SK-N-SH treated with all-trans-retinoic acid at 6 μM for 48 hours (cell line): ENCODE results near the gene RAET1G.

ENCODE experiments used
- ATAC-seq: fragments of 200-7000 bp; cut with Tn5 transposase; 3 replicates; pipeline ENCODE4 v1.9.1; 2020; ENCODE audit warnings: mild to moderate bottlenecking, moderate library complexity
- ARNTL ChIP-seq: fragments of 450-650 bp; formaldehyde crosslinking; IDR thresholded peaks from 2 replicates; pipeline ENCODE4 v1.5.0; 2020; ENCODE audit warnings: low read depth, mild to moderate bottlenecking, moderate library complexity, borderline replicate concordance
- BACH2 ChIP-seq: fragments of 250-450 bp; sonication (Bioruptor Pico); IDR thresholded peaks from 2 replicates; pipeline ENCODE4 v1.9.0; 2021; ENCODE audit warnings: mild to moderate bottlenecking, borderline replicate concordance
- CSDC2 ChIP-seq: fragments of 250-450 bp; sonication (Bioruptor Pico); IDR thresholded peaks from 2 replicates; pipeline ENCODE4 v1.5.0; 2020; ENCODE audit warnings: mild to moderate bottlenecking, moderate library complexity
- ESRRG ChIP-seq: fragments of 250-450 bp; sonication (Bioruptor Pico); IDR thresholded peaks from 2 replicates; pipeline ENCODE4 v1.6.1; 2021; ENCODE audit warnings: mild to moderate bottlenecking
- GLIS3 ChIP-seq: fragments of 250-450 bp; sonication (Bioruptor Pico); IDR thresholded peaks from 2 replicates; pipeline ENCODE4 v1.5.0; 2020; ENCODE audit warnings: mild to moderate bottlenecking, moderate library complexity
- ISL1 ChIP-seq: fragments of 250-450 bp; sonication (Bioruptor Pico); IDR thresholded peaks from 2 replicates; pipeline ENCODE4 v2.1.2; 2022; ENCODE audit warnings: mild to moderate bottlenecking, moderate library complexity
- OSR1 ChIP-seq: fragments of 250-450 bp; sonication (Bioruptor Pico); IDR thresholded peaks from 2 replicates; pipeline ENCODE4 v1.8.0; 2022; ENCODE audit warnings: moderate library complexity, mild to moderate bottlenecking, inconsistent platforms
- PATZ1 ChIP-seq: fragments of 250-450 bp; sonication (Bioruptor Pico); IDR thresholded peaks from 2 replicates; pipeline ENCODE4 v1.8.0; 2020; ENCODE audit warnings: mild to moderate bottlenecking, moderate library complexity, borderline replicate concordance
- POU6F1 ChIP-seq: fragments of 250-450 bp; sonication (Bioruptor Pico); IDR thresholded peaks from 2 replicates; pipeline ENCODE4 v1.8.0; 2021; ENCODE audit warnings: low read depth, mild to moderate bottlenecking, moderate library complexity, borderline replicate concordance
- PPARA ChIP-seq: fragments of 250-450 bp; sonication (Bioruptor Pico); IDR thresholded peaks from 2 replicates; pipeline ENCODE4 v1.5.0; 2020; ENCODE audit warnings: mild to moderate bottlenecking, borderline replicate concordance
- RARB ChIP-seq: fragments of 250-450 bp; sonication (Bioruptor Pico); IDR thresholded peaks from 2 replicates; pipeline ENCODE4 v1.8.0; 2021; ENCODE audit warnings: mild to moderate bottlenecking, moderate library complexity
- SNAI2 ChIP-seq: fragments of 250-450 bp; sonication (Bioruptor Pico); IDR thresholded peaks from 2 replicates; pipeline ENCODE4 v1.5.0; 2020; ENCODE audit warnings: mild to moderate bottlenecking, moderate library complexity
- TCF4 ChIP-seq: fragments of 250-450 bp; sonication (Bioruptor Pico); IDR thresholded peaks from 2 replicates; pipeline ENCODE4 v1.8.0; 2021; ENCODE audit warnings: mild to moderate bottlenecking, moderate library complexity, borderline replicate concordance
- TOX ChIP-seq: fragments of 250-450 bp; sonication (Bioruptor Pico); IDR thresholded peaks from 2 replicates; pipeline ENCODE4 v1.8.0; 2021; ENCODE audit warnings: mild to moderate bottlenecking, moderate library complexity, borderline replicate concordance
- ZC3H10 ChIP-seq: fragments of 250-450 bp; sonication (Bioruptor Pico); IDR thresholded peaks from 2 replicates; pipeline ENCODE4 v1.5.1; 2021; ENCODE audit warnings: mild to moderate bottlenecking, moderate library complexity
- ZFP3 ChIP-seq: fragments of 250-450 bp; sonication (Bioruptor Pico); IDR thresholded peaks from 2 replicates; pipeline ENCODE4 v1.5.0; 2020; ENCODE audit warnings: mild to moderate bottlenecking, moderate library complexity
- ZFP30 ChIP-seq: fragments of 450-650 bp; formaldehyde crosslinking; IDR thresholded peaks from 2 replicates; pipeline ENCODE4 v1.5.0; 2022; ENCODE audit warnings: mild to moderate bottlenecking, moderate library complexity
- ZNF565 ChIP-seq: fragments of 450-650 bp; formaldehyde crosslinking; conservative IDR thresholded peaks from 2 replicates; pipeline ENCODE4 v1.5.0; 2020; ENCODE audit warnings: low read depth, mild to moderate bottlenecking, moderate library complexity
- ZNF8 ChIP-seq: fragments of 450-650 bp; formaldehyde crosslinking; IDR thresholded peaks from 2 replicates; pipeline ENCODE4 v1.5.0; 2020; ENCODE audit warnings: mild to moderate bottlenecking, moderate library complexity
- TF ChIP-seq, protein P1 (sequence below): fragments of 250-450 bp; sonication (Bioruptor Pico); IDR thresholded peaks from 2 replicates; pipeline ENCODE4 v1.5.1; 2020; ENCODE audit warnings: low read depth, mild to moderate bottlenecking, moderate library complexity
- TF ChIP-seq, protein P2 (sequence below): fragments of 250-450 bp; sonication (Bioruptor Pico); IDR thresholded peaks from 2 replicates; pipeline ENCODE4 v1.5.1; 2021; ENCODE audit warnings: mild to moderate bottlenecking, moderate library complexity
- TF ChIP-seq, protein P3 (sequence below): fragments of 250-450 bp; sonication (Bioruptor Pico); IDR thresholded peaks from 2 replicates; pipeline ENCODE4 v1.5.0; 2020; ENCODE audit warnings: mild to moderate bottlenecking, moderate library complexity

RAET1G gene

DNA sequence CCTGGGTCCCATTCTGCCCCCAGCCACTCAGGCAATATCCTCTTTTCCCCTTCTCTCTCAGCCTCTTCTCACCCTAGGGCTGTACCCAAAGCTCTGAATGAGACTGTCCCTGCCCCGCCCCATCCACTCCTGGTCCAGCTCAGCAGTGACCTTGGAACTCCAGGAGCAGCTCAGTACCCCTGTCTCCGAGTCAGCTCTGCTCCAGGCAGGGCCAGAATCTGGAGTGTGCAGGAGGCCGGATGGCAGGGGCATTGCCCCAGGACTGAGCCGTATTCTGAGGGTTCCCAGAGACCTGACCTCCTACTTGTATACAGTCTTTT, 2.0 kb upstream of the RAET1G start:
- no peak for TF ChIP-seq ZFP3 (CRISPR knock-in tag)
- TF ChIP-seq ZNF8 (CRISPR knock-in tag): no peak
- TF ChIP-seq, protein P1, sequence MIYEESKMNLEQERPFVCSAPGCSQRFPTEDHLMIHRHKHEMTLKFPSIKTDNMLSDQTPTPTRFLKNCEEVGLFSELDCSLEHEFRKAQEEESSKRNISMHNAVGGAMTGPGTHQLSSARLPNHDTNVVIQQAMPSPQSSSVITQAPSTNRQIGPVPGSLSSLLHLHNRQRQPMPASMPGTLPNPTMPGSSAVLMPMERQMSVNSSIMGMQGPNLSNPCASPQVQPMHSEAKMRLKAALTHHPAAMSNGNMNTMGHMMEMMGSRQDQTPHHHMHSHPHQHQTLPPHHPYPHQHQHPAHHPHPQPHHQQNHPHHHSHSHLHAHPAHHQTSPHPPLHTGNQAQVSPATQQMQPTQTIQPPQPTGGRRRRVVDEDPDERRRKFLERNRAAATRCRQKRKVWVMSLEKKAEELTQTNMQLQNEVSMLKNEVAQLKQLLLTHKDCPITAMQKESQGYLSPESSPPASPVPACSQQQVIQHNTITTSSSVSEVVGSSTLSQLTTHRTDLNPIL (CRISPR knock-in tag): no peak
- TF ChIP-seq POU6F1 (CRISPR knock-in tag): no peak
- no peak for TF ChIP-seq OSR1 (CRISPR knock-in tag)
- TF ChIP-seq, protein P2, sequence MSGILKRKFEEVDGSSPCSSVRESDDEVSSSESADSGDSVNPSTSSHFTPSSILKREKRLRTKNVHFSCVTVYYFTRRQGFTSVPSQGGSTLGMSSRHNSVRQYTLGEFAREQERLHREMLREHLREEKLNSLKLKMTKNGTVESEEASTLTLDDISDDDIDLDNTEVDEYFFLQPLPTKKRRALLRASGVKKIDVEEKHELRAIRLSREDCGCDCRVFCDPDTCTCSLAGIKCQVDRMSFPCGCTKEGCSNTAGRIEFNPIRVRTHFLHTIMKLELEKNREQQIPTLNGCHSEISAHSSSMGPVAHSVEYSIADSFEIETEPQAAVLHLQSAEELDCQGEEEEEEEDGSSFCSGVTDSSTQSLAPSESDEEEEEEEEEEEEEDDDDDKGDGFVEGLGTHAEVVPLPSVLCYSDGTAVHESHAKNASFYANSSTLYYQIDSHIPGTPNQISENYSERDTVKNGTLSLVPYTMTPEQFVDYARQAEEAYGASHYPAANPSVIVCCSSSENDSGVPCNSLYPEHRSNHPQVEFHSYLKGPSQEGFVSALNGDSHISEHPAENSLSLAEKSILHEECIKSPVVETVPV (CRISPR knock-in tag): no peak
- TF ChIP-seq ESRRG (CRISPR knock-in tag): no peak
- no peak for TF ChIP-seq GLIS3 (CRISPR knock-in tag)
- no peak for TF ChIP-seq ZFP30 (CRISPR knock-in tag)
- no peak for TF ChIP-seq ZNF565 (CRISPR knock-in tag)
- TF ChIP-seq TOX: no peak
- no peak for TF ChIP-seq TCF4 (CRISPR knock-in tag)
- ATAC-seq: no peak

GRCh38 chr6:149924206-149924932, 1.4 kb upstream of the RAET1G start:
- TF ChIP-seq ZFP30 (CRISPR knock-in tag) (no peak), POU6F1 (CRISPR knock-in tag) (no peak), SNAI2 (no peak), ZC3H10 (no peak)
- no peak for ATAC-seq

GRCh38 chr6:149923327-149923986, 536 bp upstream of the RAET1G start:
- peak; percentile 14 for ATAC-seq
- TF ChIP-seq ZFP3 (CRISPR knock-in tag) (no peak), ZNF565 (CRISPR knock-in tag) (no peak), TCF4 (CRISPR knock-in tag) (no peak), ARNTL (CRISPR knock-in tag) (no peak), SNAI2 (no peak), ZC3H10 (no peak), ZFP30 (CRISPR knock-in tag) (no peak), OSR1 (CRISPR knock-in tag) (no peak), ESRRG (CRISPR knock-in tag) (no peak), RARB (CRISPR knock-in tag) (no peak), PPARA (CRISPR knock-in tag) (no peak), TOX (no peak), PATZ1 (CRISPR knock-in tag) (no peak), ISL1 (no peak), CSDC2 (CRISPR knock-in tag) (no peak), POU6F1 (CRISPR knock-in tag) (no peak), BACH2 (CRISPR knock-in tag) (no peak), GLIS3 (CRISPR knock-in tag) (no peak)
- TF ChIP-seq, protein P1 (CRISPR knock-in tag): no peak
- TF ChIP-seq, protein P3, sequence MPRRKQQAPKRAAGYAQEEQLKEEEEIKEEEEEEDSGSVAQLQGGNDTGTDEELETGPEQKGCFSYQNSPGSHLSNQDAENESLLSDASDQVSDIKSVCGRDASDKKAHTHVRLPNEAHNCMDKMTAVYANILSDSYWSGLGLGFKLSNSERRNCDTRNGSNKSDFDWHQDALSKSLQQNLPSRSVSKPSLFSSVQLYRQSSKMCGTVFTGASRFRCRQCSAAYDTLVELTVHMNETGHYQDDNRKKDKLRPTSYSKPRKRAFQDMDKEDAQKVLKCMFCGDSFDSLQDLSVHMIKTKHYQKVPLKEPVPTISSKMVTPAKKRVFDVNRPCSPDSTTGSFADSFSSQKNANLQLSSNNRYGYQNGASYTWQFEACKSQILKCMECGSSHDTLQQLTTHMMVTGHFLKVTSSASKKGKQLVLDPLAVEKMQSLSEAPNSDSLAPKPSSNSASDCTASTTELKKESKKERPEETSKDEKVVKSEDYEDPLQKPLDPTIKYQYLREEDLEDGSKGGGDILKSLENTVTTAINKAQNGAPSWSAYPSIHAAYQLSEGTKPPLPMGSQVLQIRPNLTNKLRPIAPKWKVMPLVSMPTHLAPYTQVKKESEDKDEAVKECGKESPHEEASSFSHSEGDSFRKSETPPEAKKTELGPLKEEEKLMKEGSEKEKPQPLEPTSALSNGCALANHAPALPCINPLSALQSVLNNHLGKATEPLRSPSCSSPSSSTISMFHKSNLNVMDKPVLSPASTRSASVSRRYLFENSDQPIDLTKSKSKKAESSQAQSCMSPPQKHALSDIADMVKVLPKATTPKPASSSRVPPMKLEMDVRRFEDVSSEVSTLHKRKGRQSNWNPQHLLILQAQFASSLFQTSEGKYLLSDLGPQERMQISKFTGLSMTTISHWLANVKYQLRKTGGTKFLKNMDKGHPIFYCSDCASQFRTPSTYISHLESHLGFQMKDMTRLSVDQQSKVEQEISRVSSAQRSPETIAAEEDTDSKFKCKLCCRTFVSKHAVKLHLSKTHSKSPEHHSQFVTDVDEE (CRISPR knock-in tag): no peak
